ENCODE data around the gene NLRP6.
"Not testable (repeated sequence)": the region's sequence is repeated elsewhere in the genome, so short reads cannot be mapped to it uniquely, and the experiment has no call there.

The NLRP6 gene

GRCh38 chr11:278001-278951, at the start of gene NLRP6:
Gene NLRP6 (plus strand): TSS chr11:278407. CDS start chr11:278570, 163 bp downstream.
- DNase-seq (ENCODE audit: low read depth in 2 of 2), result no peak

GRCh38 chr11:230431-230830, 47.8 kb upstream of the NLRP6 start:
- DNase-seq (ENCODE audit: low read depth in 2 of 2), result no peak

- no peak for DNase-seq (ENCODE audit: low read depth in 2 of 2)
Observed at GRCh38 chr11:232783-233565, 45.2 kb upstream of the NLRP6 start.

- DNase-seq (ENCODE audit: low read depth in 2 of 2), result no peak
Observed at GRCh38 chr11:235180-235579, 43.0 kb upstream of the NLRP6 start.

- DNase-seq (ENCODE audit: low read depth in 2 of 2), result no peak
Observed at GRCh38 chr11:235609-235996, 42.6 kb upstream of the NLRP6 start.

GRCh38 chr11:235997-236773, 42.0 kb upstream of the NLRP6 start, which contains the start of gene SIRT3:
Gene SIRT3 (minus strand): TSS chr11:236342. CDS start chr11:236328, 14 bp downstream.
- peak; percentile 53 to 72 for DNase-seq (ENCODE audit: low read depth in 2 of 2)

GRCh38 chr11:236774-237767, 41.1 kb upstream of the NLRP6 start, which contains the start of gene PSMD13:
Gene PSMD13 (plus strand): TSS chr11:236976. CDS start chr11:237050, 74 bp downstream.
- DNase-seq (ENCODE audit: low read depth in 2 of 2), result peak; percentile 73 to 74

GRCh38 chr11:238346-238745, 39.9 kb upstream of the NLRP6 start:
- not testable (repeated sequence) for DNase-seq (ENCODE audit: low read depth in 2 of 2)

GRCh38 chr11:240315-240714, 37.9 kb upstream of the NLRP6 start:
- no peak for DNase-seq (ENCODE audit: low read depth in 2 of 2)

- no peak for DNase-seq (ENCODE audit: low read depth in 2 of 2)
Observed at GRCh38 chr11:241634-242033, 36.6 kb upstream of the NLRP6 start.

- DNase-seq (ENCODE audit: low read depth in 2 of 2), result no peak
Observed at GRCh38 chr11:244376-244775, 33.8 kb upstream of the NLRP6 start.

- no peak for DNase-seq (ENCODE audit: low read depth in 2 of 2)
Observed at GRCh38 chr11:249062-249461, 29.1 kb upstream of the NLRP6 start.

- no peak for DNase-seq (ENCODE audit: low read depth in 2 of 2)
Observed at GRCh38 chr11:250274-250673, 27.9 kb upstream of the NLRP6 start.

- peak; percentile 65 to 68 for DNase-seq (ENCODE audit: low read depth in 2 of 2)
Observed at GRCh38 chr11:250740-251299, 27.4 kb upstream of the NLRP6 start.

GRCh38 chr11:251550-251949, 26.7 kb upstream of the NLRP6 start:
- no peak for DNase-seq (ENCODE audit: low read depth in 2 of 2)

- no peak for DNase-seq (ENCODE audit: low read depth in 2 of 2)
Observed at GRCh38 chr11:252666-253065, 25.5 kb upstream of the NLRP6 start.

GRCh38 chr11:253160-253885, 24.9 kb upstream of the NLRP6 start:
- no peak for DNase-seq (ENCODE audit: low read depth in 2 of 2)

- no peak for DNase-seq (ENCODE audit: low read depth in 2 of 2)
Observed at GRCh38 chr11:253886-254270, 24.3 kb upstream of the NLRP6 start.

- no peak for DNase-seq (ENCODE audit: low read depth in 2 of 2)
Observed at GRCh38 chr11:255176-255575, 23.0 kb upstream of the NLRP6 start.

Measured in activated CD8-positive, alpha-beta memory T cell treated with anti-CD3 and anti-CD28 coated beads for 4 hours (primary cell).